CD4-positive, alpha-beta T cell (primary cell): ENCODE measurements around the gene EPHA4. TPM values are rescaled to one million over a fixed set of nuclear protein-coding genes. Genes with fewer than 3 reads are reported as not detected.

Source experiments
- ATAC-seq: fragments of 200-7000 bp; cut with Tn5 transposase; one replicate; pipeline ENCODE4 v1.10.0; 2022; ENCODE audit warnings: mild to moderate bottlenecking; ENCODE audit not compliant: poor library complexity
- CTCF ChIA-PET: fragments of 350-600 bp; sonication (Branson Sonifier 250); formaldehyde crosslinking; loops from one replicate; lab custom pipeline; 2021; ENCODE audit warnings: antibody characterized with exemption, inconsistent platforms; lab: Charles Lee
- POLR2A ChIA-PET: fragments of 350-600 bp; sonication (Branson Sonifier 250); formaldehyde crosslinking; loops from one replicate; lab custom pipeline; 2021; ENCODE audit warnings: antibody characterized with exemption, inconsistent platforms; lab: Charles Lee
- DNase-seq, 14 experiments: peaks; one replicate each; pipeline ENCODE4 v3.0.0-alpha.2; 2013 to 2020; ENCODE audit warnings: mixed read lengths in 2 of 14
- H3K27ac ChIP-seq, 2 donors: one replicate each; pipeline versions ENCODE4 v1.5.1 to v1.7.0; 2013; ENCODE audit warnings: low read length in 2 of 2, low read depth in 1 of 2, mild to moderate bottlenecking in 1 of 2
- H3K27me3 ChIP-seq, 2 experiments: 1 replicate in 1 of 2; 2 replicates in 1 of 2; pipeline versions ENCODE4 v1.6.1 to v1.7.0; 2013; ENCODE audit warnings: low read length in 2 of 2, control low read depth in 1 of 2, mild to moderate bottlenecking in 1 of 2, moderate library complexity in 1 of 2; ENCODE audit not compliant: insufficient read depth in 2 of 2, control insufficient read depth in 1 of 2
- H3K36me3 ChIP-seq: one replicate; pipeline ENCODE4 v1.6.1; 2013; ENCODE audit warnings: low read length, control low read depth; ENCODE audit not compliant: insufficient read depth
- H3K4me1 ChIP-seq: one replicate; pipeline ENCODE4 v1.6.1; 2013; ENCODE audit warnings: low read length, control low read depth; ENCODE audit not compliant: insufficient read depth
- H3K4me3 ChIP-seq: one replicate; pipeline ENCODE4 v1.5.1; 2013; ENCODE audit warnings: mild to moderate bottlenecking, low read length, moderate library complexity
- H3K9me3 ChIP-seq, 2 experiments: 1 replicate in 1 of 2; 2 replicates in 1 of 2; pipeline versions ENCODE4 v1.6.1 to v1.7.0; 2013; ENCODE audit warnings: low read length in 2 of 2, mild to moderate bottlenecking in 2 of 2, control low read depth in 1 of 2, moderate library complexity in 1 of 2; ENCODE audit not compliant: control insufficient read depth in 1 of 2, insufficient read depth in 1 of 2
- H3K27ac Mint-ChIP-seq: one replicate; pipeline ENCODE4 v1.8.0; 2020; ENCODE audit warnings: mixed read lengths
- H3K27me3 Mint-ChIP-seq: one replicate; pipeline ENCODE4 v1.8.0; 2021; ENCODE audit warnings: mixed read lengths
- H3K36me3 Mint-ChIP-seq: one replicate; pipeline ENCODE4 v1.8.0; 2021; ENCODE audit warnings: low read depth, mixed read lengths
- H3K4me1 Mint-ChIP-seq: one replicate; pipeline ENCODE4 v1.8.0; 2021; ENCODE audit warnings: low read depth, mixed read lengths
- H3K4me3 Mint-ChIP-seq: one replicate; pipeline ENCODE4 v1.8.0; 2020; ENCODE audit warnings: mild to moderate bottlenecking, mixed read lengths
- H3K9me3 Mint-ChIP-seq: one replicate; pipeline ENCODE4 v1.8.0; 2020; ENCODE audit warnings: mixed read lengths
- intact Hi-C, 2 experiments: fragments of 100-400 bp; cut with DNase I in 1 of 2; cut with micrococcal nuclease in 1 of 2; formaldehyde crosslinking; loops; one replicate each; pipeline versions ENCODE4 v1.15.1 to v1.9.0; 2023 to 2025; cut with DNase I, micrococcal nuclease
- total RNA-seq, 174 experiments: library from RNA in 2 of 174; stranded (reverse) in 2 of 174; gene quantifications; one replicate each; pipeline ENCODE4 v1.2.3 and lab custom pipeline; 2021 to 2026
- TF ChIP-seq, protein P1 (sequence below): fragments of 200-600 bp; IDR thresholded peaks from one replicate; pipeline ENCODE4 v1.8.0; 2022; ENCODE audit warnings: antibody characterized with exemption, mild to moderate bottlenecking

EPHA4 gene
- total RNA-seq, 2 experiments from 2014 or later, result 85.7 to 86.5 TPM

DNA sequence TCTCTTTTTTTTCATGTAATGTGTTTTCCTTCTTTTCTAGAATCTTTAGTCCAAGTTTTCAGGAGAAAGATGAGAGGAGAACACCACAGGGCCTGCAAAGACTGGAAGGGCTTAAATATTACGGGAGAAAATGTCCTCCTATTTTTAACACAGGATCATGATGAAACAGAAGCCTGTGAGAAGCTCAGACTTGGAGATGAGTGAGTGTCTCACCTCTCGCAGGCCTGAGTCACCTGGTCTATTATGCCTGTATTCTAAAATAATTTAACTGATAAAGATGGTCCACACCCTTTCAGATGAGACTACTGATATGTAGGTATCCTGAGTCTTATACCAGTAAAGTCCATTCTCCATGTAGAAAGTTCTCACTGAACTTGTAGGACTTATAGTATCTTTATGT is 143.2 kb downstream of the EPHA4 start:
- POLR2A ChIA-PET, result no interaction called here

DNA sequence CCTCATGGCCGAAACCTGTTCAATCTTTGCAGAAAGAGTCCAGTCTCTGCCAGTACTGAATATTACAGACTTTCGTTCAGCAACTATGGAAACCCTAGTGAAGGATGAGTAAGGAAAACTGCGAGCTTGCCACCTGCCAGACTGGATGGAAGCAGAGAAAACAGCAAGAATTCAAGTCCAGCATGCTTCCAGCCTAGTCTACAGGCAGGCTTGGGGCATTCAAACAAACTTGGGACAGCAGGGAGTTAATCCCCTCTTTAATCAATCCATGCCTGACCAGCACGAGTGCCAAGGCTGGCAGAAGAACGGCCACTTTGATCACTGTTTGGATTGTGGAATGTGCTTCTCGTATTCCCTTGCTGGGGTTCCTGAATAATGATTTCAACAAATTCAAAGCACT is 145.2 kb downstream of the EPHA4 start:
- ChIA-PET CTCF (no interaction called here), POLR2A (interaction anchor here (0.6 to 0.9 kb wide), 2 partner anchors 13 to 227 kb away, joined by 3 read pairs; no protein-coding TSS in a partner anchor)
- Mint-ChIP-seq H3K27me3 (no peaks in the 10 kb centered on the region), H3K9me3 (peaks cover 3% of the 10 kb centered on the region), H3K4me1 (peaks cover 11% of the 10 kb centered on the region), H3K27ac (no peak overlapping the region), H3K36me3 (peaks cover 83% of the 10 kb centered on the region), H3K4me3 (no peak overlapping the region)
- Histone ChIP-seq H3K9me3 (no peaks in the 10 kb centered on the region), H3K36me3 (peaks cover 54% of the 10 kb centered on the region), H3K4me1 (no peaks in the 10 kb centered on the region), H3K27me3 (no peaks in the 10 kb centered on the region), H3K4me3 (no peak overlapping the region), H3K27ac (no peak overlapping the region)
- ATAC-seq, result no peak
- intact Hi-C loops, result no loop called here
- no peak for DNase-seq
- TF ChIP-seq, protein P1, sequence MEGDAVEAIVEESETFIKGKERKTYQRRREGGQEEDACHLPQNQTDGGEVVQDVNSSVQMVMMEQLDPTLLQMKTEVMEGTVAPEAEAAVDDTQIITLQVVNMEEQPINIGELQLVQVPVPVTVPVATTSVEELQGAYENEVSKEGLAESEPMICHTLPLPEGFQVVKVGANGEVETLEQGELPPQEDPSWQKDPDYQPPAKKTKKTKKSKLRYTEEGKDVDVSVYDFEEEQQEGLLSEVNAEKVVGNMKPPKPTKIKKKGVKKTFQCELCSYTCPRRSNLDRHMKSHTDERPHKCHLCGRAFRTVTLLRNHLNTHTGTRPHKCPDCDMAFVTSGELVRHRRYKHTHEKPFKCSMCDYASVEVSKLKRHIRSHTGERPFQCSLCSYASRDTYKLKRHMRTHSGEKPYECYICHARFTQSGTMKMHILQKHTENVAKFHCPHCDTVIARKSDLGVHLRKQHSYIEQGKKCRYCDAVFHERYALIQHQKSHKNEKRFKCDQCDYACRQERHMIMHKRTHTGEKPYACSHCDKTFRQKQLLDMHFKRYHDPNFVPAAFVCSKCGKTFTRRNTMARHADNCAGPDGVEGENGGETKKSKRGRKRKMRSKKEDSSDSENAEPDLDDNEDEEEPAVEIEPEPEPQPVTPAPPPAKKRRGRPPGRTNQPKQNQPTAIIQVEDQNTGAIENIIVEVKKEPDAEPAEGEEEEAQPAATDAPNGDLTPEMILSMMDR, result no peak

More for the DNA sequence above, 143.2 kb downstream of the EPHA4 start:
- H3K4me3 ChIP-seq, result no peak overlapping the region
- no peak for DNase-seq
- no peaks in the 10 kb centered on the region for H3K4me1 ChIP-seq
- H3K9me3 ChIP-seq, result no peaks in the 10 kb centered on the region
- no peaks in the 10 kb centered on the region for H3K27me3 ChIP-seq
- Mint-ChIP-seq H3K4me3 (no peak overlapping the region), H3K4me1 (no peaks in the 10 kb centered on the region), H3K27ac (no peak overlapping the region), H3K27me3 (no peaks in the 10 kb centered on the region), H3K9me3 (no peaks in the 10 kb centered on the region), H3K36me3 (peaks cover 85% of the 10 kb centered on the region)
- TF ChIP-seq, protein P1, result no peak
- ATAC-seq, result no peak
- CTCF ChIA-PET, result no interaction called here
- no peak overlapping the region for H3K27ac ChIP-seq
- intact Hi-C loops, result no loop called here
- H3K36me3 ChIP-seq, result peaks cover 64% of the 10 kb centered on the region

DNA sequence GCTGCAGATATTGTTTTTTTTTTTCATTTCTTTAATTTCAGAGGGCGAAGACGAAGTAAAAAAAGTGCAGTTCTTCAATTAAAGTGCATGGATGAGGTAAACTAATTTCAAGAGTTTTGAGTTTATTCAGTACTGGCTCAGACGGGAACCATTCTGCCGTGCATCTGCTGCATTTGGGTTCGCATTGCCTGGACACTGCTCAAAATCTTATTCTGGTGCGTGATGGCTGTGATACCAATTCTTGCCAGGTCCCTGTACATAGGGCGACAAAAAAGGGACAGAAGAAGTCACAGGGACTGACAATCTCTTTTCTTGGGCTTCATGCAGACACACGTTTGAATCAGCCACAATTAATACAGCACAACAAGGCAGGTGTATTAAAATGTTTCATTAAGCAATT is 146.2 kb downstream of the EPHA4 start:
- CTCF ChIA-PET, result no interaction called here
- TF ChIP-seq, protein P1, result no peak
- H3K36me3 ChIP-seq, result peaks cover 49% of the 10 kb centered on the region
- H3K27ac Mint-ChIP-seq, result no peak overlapping the region
- H3K4me1 ChIP-seq, result peaks cover 6% of the 10 kb centered on the region
- H3K9me3 ChIP-seq, result no peaks in the 10 kb centered on the region
- H3K27me3 Mint-ChIP-seq, result no peaks in the 10 kb centered on the region
- intact Hi-C loops, result no loop called here
- peaks cover 78% of the 10 kb centered on the region for H3K36me3 Mint-ChIP-seq
- H3K9me3 Mint-ChIP-seq, result peaks cover 3% of the 10 kb centered on the region
- H3K4me1 Mint-ChIP-seq, result peaks cover 11% of the 10 kb centered on the region
- POLR2A ChIA-PET, result no interaction called here
- no peak overlapping the region for H3K27ac ChIP-seq
- no peaks in the 10 kb centered on the region for H3K27me3 ChIP-seq
- no peak overlapping the region for H3K4me3 ChIP-seq
- no peak overlapping the region for H3K4me3 Mint-ChIP-seq
- DNase-seq, result no peak
- ATAC-seq, result no peak
